GM20000 (cell line): Measurements from ENCODE around the gene VWA7.

Experiments used
- DNase-seq: peaks from one replicate; pipeline ENCODE4 v3.0.0; 2012; ENCODE audit warnings: low spot score
- TF ChIP-seq, protein P1 (sequence below): IDR thresholded peaks from 2 replicates; pipeline ENCODE4 v1.5.1; 2012; ENCODE audit warnings: mild to moderate bottlenecking, control low read depth; ENCODE audit errors: extremely low read depth, missing control alignments

Gene VWA7

DNA sequence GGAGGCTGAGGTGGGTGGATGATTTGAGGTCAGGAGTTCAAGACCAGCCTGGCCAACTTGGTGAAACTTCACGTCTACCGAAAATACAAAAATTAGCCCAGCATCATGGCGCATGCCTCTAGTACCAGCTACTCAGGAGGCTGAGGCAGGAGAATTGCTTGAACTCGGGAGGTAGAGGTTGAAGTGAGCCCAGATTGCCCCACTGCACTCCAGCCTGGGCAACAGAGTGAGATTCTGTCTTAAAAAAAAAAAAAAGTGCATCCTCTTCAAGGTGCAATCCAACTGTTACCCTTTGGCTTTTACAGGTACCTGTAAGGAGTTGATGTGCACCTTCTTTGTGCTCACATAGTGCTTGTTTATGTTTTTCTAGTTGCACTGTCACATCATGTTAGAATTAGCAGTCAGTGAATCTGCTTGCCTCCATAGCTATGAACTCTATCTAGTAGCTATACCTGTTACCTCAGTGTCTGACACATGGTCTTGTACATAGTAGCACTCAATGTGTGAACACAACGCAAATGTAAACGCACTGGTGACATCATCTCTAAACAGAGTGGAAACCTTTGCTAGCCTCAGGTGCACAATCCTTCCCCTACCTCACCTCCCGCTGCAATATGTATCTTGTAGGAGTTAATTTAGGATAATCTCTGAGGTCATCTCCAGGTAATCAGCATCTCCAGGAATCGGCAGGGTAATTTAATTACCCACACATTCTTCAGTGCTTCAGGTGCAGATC is 27.7 kb downstream of the VWA7 start:
- no peak for DNase-seq
- TF ChIP-seq, protein P1, sequence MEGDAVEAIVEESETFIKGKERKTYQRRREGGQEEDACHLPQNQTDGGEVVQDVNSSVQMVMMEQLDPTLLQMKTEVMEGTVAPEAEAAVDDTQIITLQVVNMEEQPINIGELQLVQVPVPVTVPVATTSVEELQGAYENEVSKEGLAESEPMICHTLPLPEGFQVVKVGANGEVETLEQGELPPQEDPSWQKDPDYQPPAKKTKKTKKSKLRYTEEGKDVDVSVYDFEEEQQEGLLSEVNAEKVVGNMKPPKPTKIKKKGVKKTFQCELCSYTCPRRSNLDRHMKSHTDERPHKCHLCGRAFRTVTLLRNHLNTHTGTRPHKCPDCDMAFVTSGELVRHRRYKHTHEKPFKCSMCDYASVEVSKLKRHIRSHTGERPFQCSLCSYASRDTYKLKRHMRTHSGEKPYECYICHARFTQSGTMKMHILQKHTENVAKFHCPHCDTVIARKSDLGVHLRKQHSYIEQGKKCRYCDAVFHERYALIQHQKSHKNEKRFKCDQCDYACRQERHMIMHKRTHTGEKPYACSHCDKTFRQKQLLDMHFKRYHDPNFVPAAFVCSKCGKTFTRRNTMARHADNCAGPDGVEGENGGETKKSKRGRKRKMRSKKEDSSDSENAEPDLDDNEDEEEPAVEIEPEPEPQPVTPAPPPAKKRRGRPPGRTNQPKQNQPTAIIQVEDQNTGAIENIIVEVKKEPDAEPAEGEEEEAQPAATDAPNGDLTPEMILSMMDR = no peak

DNA sequence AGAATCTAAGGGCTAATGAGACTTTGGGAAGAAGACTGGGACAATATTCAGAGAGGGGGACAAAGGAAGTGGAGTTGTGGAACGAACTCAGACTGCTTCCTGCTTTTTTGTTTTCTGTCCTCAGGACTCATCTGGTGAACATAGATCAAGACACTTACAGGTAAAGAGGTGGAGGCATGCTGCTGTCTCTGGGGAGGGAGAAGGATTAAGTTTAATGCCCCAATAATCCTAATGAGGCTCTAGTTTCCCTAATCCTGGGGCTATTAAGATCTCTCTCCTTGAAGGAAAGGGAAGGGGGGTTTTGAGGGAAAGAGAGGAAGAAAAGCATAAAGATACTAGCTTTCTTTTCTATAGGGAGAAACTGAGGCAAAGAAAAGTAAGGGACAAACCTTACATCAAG is 32.7 kb downstream of the VWA7 start:
- DNase-seq = no peak
- TF ChIP-seq, protein P1 = no peak

DNA sequence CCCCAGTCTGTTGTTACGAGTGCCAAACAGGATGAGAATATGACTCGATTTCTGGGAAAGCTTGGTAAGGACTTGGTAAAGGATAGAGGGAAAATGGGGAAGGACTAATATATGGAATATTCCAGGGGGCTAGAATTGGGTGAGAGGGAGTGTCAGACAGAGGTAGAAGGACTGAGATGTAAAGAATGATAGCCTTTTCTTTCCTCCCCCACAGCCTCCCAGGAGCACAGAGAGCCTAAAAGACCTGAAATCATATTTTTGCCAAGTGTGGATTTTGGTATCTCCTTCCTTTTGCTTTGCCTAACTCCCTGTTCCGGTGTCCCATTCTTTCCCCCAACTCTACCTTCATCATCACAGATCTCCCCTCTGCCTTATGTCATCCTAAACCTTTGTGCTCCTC is 34.2 kb downstream of the VWA7 start:
- DNase-seq = no peak
- TF ChIP-seq, protein P1 = no peak

DNA sequence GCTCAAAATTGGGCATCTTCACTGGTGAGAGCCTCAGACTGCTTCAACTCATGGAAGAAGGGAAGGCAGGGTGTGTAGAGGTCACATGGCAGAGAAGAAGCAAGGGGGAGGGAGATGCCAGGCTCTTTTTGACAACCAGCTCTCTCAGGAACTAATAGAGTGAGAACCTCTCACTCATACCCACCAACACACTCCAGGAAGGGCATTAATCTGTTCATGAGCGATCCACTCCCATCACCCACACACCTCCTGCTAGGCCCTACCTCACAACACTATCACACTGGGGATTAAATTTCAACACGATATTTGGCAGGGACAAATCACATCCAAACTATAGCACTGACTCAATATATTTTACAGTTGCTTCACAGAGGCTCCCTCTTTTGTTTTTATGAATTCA is 35.3 kb downstream of the VWA7 start:
- no peak for DNase-seq
- TF ChIP-seq, protein P1 = no peak

DNA sequence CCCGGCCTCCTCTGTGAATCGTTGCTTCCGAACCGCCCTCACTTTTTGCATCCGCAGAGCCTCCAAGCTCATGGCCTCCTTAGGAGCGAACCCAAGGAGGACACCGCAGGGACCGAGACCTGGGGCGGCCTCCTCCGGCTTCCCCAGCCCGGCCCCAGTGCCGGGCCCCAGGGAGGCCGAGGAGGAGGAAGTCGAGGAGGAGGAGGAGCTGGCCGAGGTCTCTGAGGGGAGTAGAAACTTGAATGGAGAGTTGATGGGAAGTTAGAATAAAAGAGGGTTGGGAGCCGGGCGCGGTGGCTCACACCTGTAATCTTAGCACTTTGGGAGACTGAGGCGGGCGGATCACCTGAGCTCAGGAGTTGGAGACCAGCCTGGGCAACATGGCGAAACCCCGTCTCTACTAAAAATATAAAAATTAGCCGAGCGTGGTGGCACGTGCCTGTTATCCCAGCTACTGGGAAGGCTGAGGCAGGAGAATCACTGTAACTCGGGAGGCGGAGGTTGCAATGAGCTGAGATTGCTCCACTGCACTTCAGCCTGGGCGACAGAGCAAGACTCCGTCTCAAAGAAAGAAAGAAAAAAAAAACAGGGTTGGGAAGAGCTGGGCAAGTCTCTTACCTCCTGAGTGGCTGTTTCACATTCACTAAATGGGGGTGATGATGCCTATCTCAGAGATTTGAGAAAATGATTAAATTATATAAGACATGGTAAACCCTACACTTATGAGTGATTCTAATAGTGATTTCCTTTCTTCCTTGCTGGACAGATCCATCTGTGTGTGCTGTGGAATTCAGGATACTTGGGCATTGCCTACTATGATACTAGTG is 36.5 kb downstream of the VWA7 start:
- TF ChIP-seq, protein P1 = no peak

DNA sequence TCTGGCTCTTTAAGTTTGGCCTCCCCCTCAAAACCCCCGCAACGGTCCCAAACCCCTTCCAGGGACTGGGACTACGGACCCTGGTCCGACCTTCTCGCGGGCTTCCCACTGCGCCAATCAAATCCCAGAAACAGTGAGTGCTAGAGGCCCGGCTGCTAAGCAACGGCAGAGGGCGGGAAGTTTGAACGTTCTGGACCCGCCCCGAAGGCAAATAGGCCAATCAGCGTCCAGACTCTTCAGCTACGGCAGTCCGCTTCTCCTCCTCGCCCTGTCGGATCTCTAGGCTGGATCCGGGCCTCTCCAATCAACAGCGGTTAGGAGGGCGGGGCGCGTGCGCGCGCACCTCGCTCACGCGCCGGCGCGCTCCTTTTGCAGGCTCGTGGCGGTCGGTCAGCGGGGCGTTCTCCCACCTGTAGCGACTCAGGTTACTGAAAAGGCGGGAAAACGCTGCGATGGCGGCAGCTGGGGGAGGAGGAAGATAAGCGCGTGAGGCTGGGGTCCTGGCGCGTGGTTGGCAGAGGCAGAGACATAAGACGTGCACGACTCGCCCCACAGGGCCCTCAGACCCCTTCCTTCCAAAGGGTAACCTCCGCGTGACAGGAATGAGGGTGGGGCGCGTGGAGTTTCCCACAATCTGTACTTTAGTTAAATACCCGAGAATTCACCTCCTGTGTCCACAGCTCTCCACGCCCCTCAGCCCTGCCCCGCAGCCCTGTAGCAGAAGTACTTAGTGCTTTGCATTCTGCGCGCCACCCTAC is 37.3 kb downstream of the VWA7 start, which contains the start of gene MSH5:
MSH5 (plus strand) TSS at position 367 of the 758 bp plus-strand sequence. CDS start 462 bp downstream, outside the sequence.
- peak; percentile 95 for DNase-seq
- TF ChIP-seq, protein P1 = no peak

More for the DNA sequence above, 36.5 kb downstream of the VWA7 start:
- DNase-seq = no peak
